ENCODE results near the gene RNF208.

DNA sequence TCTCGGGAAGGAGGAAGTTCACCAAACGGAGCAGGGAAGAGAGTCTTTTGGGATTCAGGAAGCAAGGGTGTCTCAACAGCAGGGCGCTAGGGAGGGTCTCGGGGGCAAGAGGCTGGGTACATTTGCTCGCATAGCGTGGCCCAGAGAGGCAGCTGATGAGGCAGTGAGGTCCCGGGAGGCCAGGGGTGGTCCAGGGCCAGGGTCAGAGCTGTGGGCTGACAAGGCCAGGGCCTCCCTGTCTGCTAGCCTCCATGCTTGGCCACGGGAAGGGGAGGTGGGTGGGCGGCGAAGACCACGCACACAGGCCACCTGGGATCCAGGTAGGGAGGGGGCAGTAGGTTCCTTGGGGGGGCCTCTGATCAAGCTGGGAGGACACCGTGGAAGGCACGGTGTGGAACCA is 10.5 kb downstream of the RNF208 start:
- TF ChIP-seq EP300 (IDR thresholded peaks at IDR 0.05) (no peak), POLR2A (IDR thresholded peaks at IDR 0.05; ENCODE audit: low read depth) (no peak), POLR2AphosphoS5 (IDR thresholded peaks at IDR 0.05) (no peak)

Measured in esophagus muscularis mucosa (tissue), 3 donors.